IMR-90 (cell line): ENCODE data around the gene BRPF3. TPM values are rescaled to one million over a fixed set of nuclear protein-coding genes. Genes with fewer than 3 reads are reported as not detected.

ENCODE experiments used
- ATAC-seq: fragments of 200-7000 bp; cut with Tn5 transposase; 2 replicates; pipeline ENCODE4 v1.9.1; 2020; ENCODE audit warnings: low read depth, mild to moderate bottlenecking, moderate library complexity
- BruUV-seq: library from RNA; stranded (reverse); fragments of 400-500 nt; replicated peaks from 2 replicates; lab custom pipeline; 2021; lab: Mats Ljungman, UMichigan
- CTCF ChIA-PET: fragments of 300-600 bp; formaldehyde crosslinking; extraction: SDS; loops from one replicate; lab custom pipeline; 2021; ENCODE audit warnings: antibody characterized with exemption; lab: Yijun Ruan, JAX
- POLR2A ChIA-PET: fragments of 300-600 bp; sonication (Branson Sonifier 250); formaldehyde crosslinking; loops from one replicate; lab custom pipeline; 2022; ENCODE audit warnings: antibody characterized with exemption; ENCODE audit not compliant: unreplicated experiment; lab: Charles Lee
- DNase-seq: peaks from one replicate; pipeline ENCODE4 v3.0.0; 2013
- H2AFZ ChIP-seq: replicated peaks from 2 replicates; pipeline ENCODE3; 2013; ENCODE audit warnings: low read length, mild to moderate bottlenecking; ENCODE audit not compliant: poor library complexity
- H2AK5ac ChIP-seq: 2 replicates; pipeline ENCODE4 v1.6.1; 2013; ENCODE audit warnings: low read depth, low read length, inconsistent platforms
- H2AK9ac ChIP-seq: replicated peaks from 2 replicates; pipeline ENCODE3; 2013; ENCODE audit warnings: mild to moderate bottlenecking, low read depth, low read length, moderate library complexity; ENCODE audit not compliant: poor library complexity
- H2BK120ac ChIP-seq: 2 replicates; pipeline ENCODE4 v1.6.1; 2013; ENCODE audit warnings: low read depth, low read length, inconsistent platforms
- H2BK15ac ChIP-seq: 3 replicates; pipeline ENCODE4 v1.6.1; 2013; ENCODE audit warnings: low read depth, low read length, inconsistent platforms
- H2BK20ac ChIP-seq: 2 replicates; pipeline ENCODE4 v1.6.1; 2013; ENCODE audit warnings: low read depth, mild to moderate bottlenecking, inconsistent platforms, low read length, moderate library complexity
- H2BK5ac ChIP-seq: 2 replicates; pipeline ENCODE4 v1.6.1; 2013; ENCODE audit warnings: mild to moderate bottlenecking, low read depth, low read length, inconsistent platforms; ENCODE audit not compliant: poor library complexity, severe bottlenecking
- H3K14ac ChIP-seq: replicated peaks from 2 replicates; pipeline ENCODE4 v1.6.1; 2013; ENCODE audit warnings: low read depth, low read length, inconsistent platforms
- H3K18ac ChIP-seq: 2 replicates; pipeline ENCODE4 v1.6.1; 2013; ENCODE audit warnings: low read depth, low read length, control low read depth
- H3K23ac ChIP-seq: 2 replicates; pipeline ENCODE4 v1.6.1; 2013; ENCODE audit warnings: low read depth, low read length, inconsistent platforms
- H3K27ac ChIP-seq: 2 replicates; pipeline ENCODE4 v1.5.1; 2013; ENCODE audit warnings: mild to moderate bottlenecking, control low read depth, low read length; ENCODE audit not compliant: insufficient read depth
- H3K27me3 ChIP-seq: 2 replicates; pipeline ENCODE4 v1.6.1; 2013; ENCODE audit warnings: low read length; ENCODE audit not compliant: control insufficient read depth, insufficient read depth
- H3K36me3 ChIP-seq: 2 replicates; pipeline ENCODE4 v1.6.1; 2013; ENCODE audit warnings: low read length, mixed read lengths; ENCODE audit not compliant: control insufficient read depth, insufficient read depth
- H3K4ac ChIP-seq: 2 replicates; pipeline ENCODE4 v1.6.1; 2013; ENCODE audit warnings: low read depth, low read length, inconsistent platforms
- H3K4me1 ChIP-seq: 2 replicates; pipeline ENCODE4 v1.6.1; 2013; ENCODE audit warnings: low read length, mixed read lengths; ENCODE audit not compliant: control insufficient read depth, insufficient read depth
- H3K4me2 ChIP-seq: 2 replicates; pipeline ENCODE4 v1.6.1; 2013; ENCODE audit warnings: low read depth, mild to moderate bottlenecking, control low read depth, low read length, moderate library complexity
- H3K4me3 ChIP-seq: 2 replicates; pipeline ENCODE4 v1.5.1; 2013; ENCODE audit warnings: low read depth, mild to moderate bottlenecking, control low read depth, low read length, moderate library complexity; ENCODE audit not compliant: insufficient read depth
- H3K56ac ChIP-seq: 2 replicates; pipeline ENCODE4 v1.6.1; 2013; ENCODE audit warnings: low read length, inconsistent platforms; ENCODE audit not compliant: insufficient read depth; ENCODE audit errors: extremely low read depth
- H3K79me1 ChIP-seq, 2 experiments: 2 replicates each; pipeline ENCODE4 v1.6.1; 2013; ENCODE audit warnings: low read length in 2 of 2, inconsistent platforms in 1 of 2, low read depth in 1 of 2
- H3K9ac ChIP-seq: 2 replicates; pipeline ENCODE4 v1.6.1; 2013; ENCODE audit warnings: low read depth, low read length, control low read depth
- H3K9me1 ChIP-seq: 2 replicates; pipeline ENCODE4 v1.6.1; 2013; ENCODE audit warnings: low read length, inconsistent platforms; ENCODE audit not compliant: insufficient read depth
- H3K9me3 ChIP-seq: 2 replicates; pipeline ENCODE4 v1.6.1; 2013; ENCODE audit warnings: low read length; ENCODE audit not compliant: control insufficient read depth, insufficient read depth
- H4K20me1 ChIP-seq: 2 replicates; pipeline ENCODE4 v1.6.1; 2013; ENCODE audit warnings: low read length, inconsistent platforms; ENCODE audit not compliant: insufficient read depth
- H4K5ac ChIP-seq: 2 replicates; pipeline ENCODE4 v1.6.1; 2013; ENCODE audit warnings: mild to moderate bottlenecking, low read depth, low read length, control low read depth
- H4K8ac ChIP-seq, 2 experiments: 2 replicates each; pipeline ENCODE4 v1.6.1; 2013; ENCODE audit warnings: low read depth in 2 of 2, low read length in 2 of 2, control low read depth in 1 of 2, inconsistent platforms in 1 of 2
- H4K91ac ChIP-seq: 2 replicates; pipeline ENCODE4 v1.6.1; 2013; ENCODE audit warnings: low read depth, low read length, inconsistent platforms; ENCODE audit not compliant: insufficient read depth
- CHD1 ChIP-seq: IDR thresholded peaks from 2 replicates; pipeline ENCODE4 v1.6.1; 2012; ENCODE audit warnings: low read depth, low read length, improper control_type of control experiment
- MAFK ChIP-seq: IDR thresholded peaks from 2 replicates; pipeline ENCODE4 v1.6.1; 2012; ENCODE audit warnings: low read depth, low read length, improper control_type of control experiment
- MAZ ChIP-seq: IDR thresholded peaks from 2 replicates; pipeline ENCODE4 v1.6.1; 2012; ENCODE audit warnings: low read depth, mild to moderate bottlenecking, low read length, improper control_type of control experiment, moderate library complexity, borderline replicate concordance
- RFX5 ChIP-seq: IDR thresholded peaks from 2 replicates; pipeline ENCODE4 v1.8.0; 2012; ENCODE audit warnings: low read depth, mild to moderate bottlenecking, low read length, moderate library complexity
- WGBS, 2 experiments: methylation state at CpG; one replicate each; pipeline versions ENCODE4 v1.1.5 to v1.1.7; 2013; ENCODE audit warnings: missing lambda C conversion rate in 2 of 2; ENCODE audit not compliant: insufficient read length in 1 of 2; ENCODE audit errors: extremely low coverage in 2 of 2; 5-methylcytosine and 5-hydroxymethylcytosine counted together
- dilution Hi-C: fragments of 300-500 bp; cut with HindIII; formaldehyde crosslinking; loops from one replicate; pipeline ENCODE4 v1.14.3; 2018; ENCODE audit warnings: low sequenced_read_pairs; ENCODE audit not compliant: unreplicated experiment
- in situ Hi-C: fragments of 300-500 bp; cut with MboI; formaldehyde crosslinking; loops from 3 replicates; pipeline ENCODE4 v1.14.3; 2019; ENCODE audit warnings: low sequenced_read_pairs, inconsistent platforms, mixed read lengths
- intact Hi-C: fragments of 100-400 bp; cut with micrococcal nuclease; formaldehyde crosslinking; loops from 2 replicates; pipeline ENCODE4 v1.10.0; 2022
- polyA plus RNA-seq, 3 experiments: library from polyadenylated mRNA; depleted of rRNA; stranded (reverse); fragments of >200 nt; gene quantifications; 2 replicates each; pipeline ENCODE4 v1.2.3, GENCODE V29; 2012; ENCODE audit warnings: low replicate concordance in 1 of 3
- total RNA-seq: library from RNA; depleted of rRNA; stranded (reverse); fragments of >200 nt; gene quantifications from 2 replicates; pipeline ENCODE4 v1.2.3, GENCODE V29; 2012
- TF ChIP-seq, protein P1 (sequence below): fragments of 150-350 bp; IDR thresholded peaks from 2 replicates; pipeline ENCODE4 v1.6.1; 2016; ENCODE audit warnings: low read depth, mild to moderate bottlenecking, low read length, moderate library complexity, borderline replicate concordance

Gene BRPF3
- total and polyA plus RNA-seq, 2 of the 4 experiments (the other 2 are of a cell fraction), result 10.2 to 17.2 TPM

- H3K36me3 ChIP-seq, result no peaks in the 10 kb centered on the region
- H4K91ac ChIP-seq, result no peak overlapping the region
- H2BK20ac ChIP-seq, result no peak overlapping the region
- H3K27me3 ChIP-seq, result peaks cover 2% of the 10 kb centered on the region
- H3K14ac ChIP-seq, result no peak overlapping the region
- H3K23ac ChIP-seq, result no peak overlapping the region
- DNase-seq (no peak), ATAC-seq (no peak)
- peaks cover under 1% of the 10 kb centered on the region; the same call in 1 of the 2 replicates for H3K9me3 ChIP-seq
- H2BK15ac ChIP-seq, result no peak overlapping the region
- H3K18ac ChIP-seq, result no peak overlapping the region
- no peak overlapping the region for H2AK9ac ChIP-seq
- H2BK120ac ChIP-seq, result no peak overlapping the region
- no peak overlapping the region for H2BK5ac ChIP-seq
- H3K27ac ChIP-seq, result no peak overlapping the region
- no peak overlapping the region for H4K5ac ChIP-seq
- no peak overlapping the region for H2AK5ac ChIP-seq
- no peak overlapping the region for H3K4me2 ChIP-seq
- no peaks in the 10 kb centered on the region for H4K20me1 ChIP-seq
- no peak overlapping the region for H3K9ac ChIP-seq
- H3K9me1 ChIP-seq, result no peaks in the 10 kb centered on the region
- no peak overlapping the region for H4K8ac ChIP-seq
- POLR2A ChIA-PET, result no interaction called here
- no CpG with 5 or more reads among the region's 2 CpGs for WGBS, 2 experiments
- in situ Hi-C loops (no loop called here), dilution Hi-C loops (no loop called here), intact Hi-C loops (loop anchor here (1.0 kb wide), 1 partner anchor 39 kb away; no protein-coding TSS in a partner anchor)
- H3K4ac ChIP-seq, result no peak overlapping the region
- no peaks in the 10 kb centered on the region for H3K79me1 ChIP-seq
- no peak overlapping the region for H3K56ac ChIP-seq
- CTCF ChIA-PET, result no interaction called here
- no peak overlapping the region for H2AFZ ChIP-seq
- BruUV-seq, result no TSS peak
- H3K4me1 ChIP-seq, result no peaks in the 10 kb centered on the region
- TF ChIP-seq RFX5, result no peak
- TF ChIP-seq, protein P1, sequence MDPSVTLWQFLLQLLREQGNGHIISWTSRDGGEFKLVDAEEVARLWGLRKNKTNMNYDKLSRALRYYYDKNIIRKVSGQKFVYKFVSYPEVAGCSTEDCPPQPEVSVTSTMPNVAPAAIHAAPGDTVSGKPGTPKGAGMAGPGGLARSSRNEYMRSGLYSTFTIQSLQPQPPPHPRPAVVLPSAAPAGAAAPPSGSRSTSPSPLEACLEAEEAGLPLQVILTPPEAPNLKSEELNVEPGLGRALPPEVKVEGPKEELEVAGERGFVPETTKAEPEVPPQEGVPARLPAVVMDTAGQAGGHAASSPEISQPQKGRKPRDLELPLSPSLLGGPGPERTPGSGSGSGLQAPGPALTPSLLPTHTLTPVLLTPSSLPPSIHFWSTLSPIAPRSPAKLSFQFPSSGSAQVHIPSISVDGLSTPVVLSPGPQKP, result no peak
- TF ChIP-seq CHD1, result no peak
- no peak for TF ChIP-seq MAFK
- no peak for TF ChIP-seq MAZ
- H3K4me3 ChIP-seq, result no peak overlapping the region
Observed at GRCh38 chr6:36187446-36187845, 9.1 kb upstream of the BRPF3 start.
